Sigmoid colon (tissue), 7 donors: ENCODE data around the gene SSTR4. TPM values are rescaled to one million over a fixed set of nuclear protein-coding genes. Genes with fewer than 3 reads are reported as not detected.
"Not testable (repeated sequence)": the region's sequence is repeated elsewhere in the genome, so short reads cannot be mapped to it uniquely, and the experiment has no call there.

Experiments
- DNase-seq: peaks from one replicate; pipeline ENCODE4 v3.0.0-alpha.2; 2019
- H3K27ac ChIP-seq, 4 donors: fragments of 200-600 bp; sonication (generic); one replicate each; pipeline ENCODE4 v1.5.1; 2016 to 2019; ENCODE audit warnings: mild to moderate bottlenecking in 1 of 4
- H3K27me3 ChIP-seq, 3 donors: fragments of 200-600 bp; sonication (generic); one replicate each; pipeline ENCODE4 v1.5.1; 2019; ENCODE audit warnings: mild to moderate bottlenecking in 1 of 3
- H3K36me3 ChIP-seq, 4 donors: fragments of 200-600 bp; sonication (generic); one replicate each; pipeline ENCODE4 v1.5.1; 2016 to 2019
- H3K4me1 ChIP-seq, 4 donors: fragments of 200-600 bp; sonication (generic); one replicate each; pipeline ENCODE4 v1.5.1; 2017 to 2019
- H3K4me3 ChIP-seq, 4 donors: fragments of 200-600 bp; sonication (generic); one replicate each; pipeline ENCODE4 v1.5.1; 2017 to 2019; ENCODE audit warnings: mild to moderate bottlenecking in 2 of 4, moderate library complexity in 1 of 4
- H3K9me3 ChIP-seq, 4 donors: fragments of 200-600 bp in 3 of 4; sonication (generic) in 3 of 4; one replicate each; pipeline versions ENCODE4 v1.5.1 to v1.6.1; 2013 to 2019
- EP300 ChIP-seq, 4 donors: sonication (generic); formaldehyde crosslinking; IDR thresholded peaks; one replicate each; pipeline ENCODE4 v1.6.1; 2017; ENCODE audit warnings: antibody characterized with exemption in 4 of 4
- POLR2A ChIP-seq, 2 donors: fragments of 450-650 bp; IDR thresholded peaks; one replicate each; pipeline ENCODE4 v1.6.1; 2016; ENCODE audit warnings: antibody characterized with exemption in 2 of 2, mild to moderate bottlenecking in 2 of 2, moderate library complexity in 2 of 2
- POLR2AphosphoS5 ChIP-seq, 4 donors: sonication (generic); formaldehyde crosslinking; IDR thresholded peaks; one replicate each; pipeline ENCODE4 v1.6.1; 2017; ENCODE audit warnings: antibody characterized with exemption in 4 of 4
- WGBS, 2 donors: extraction: QIAGEN DNeasy Blood & Tissue Kit; methylation state at CpG; one replicate each; pipeline ENCODE4 v1.1.7; 2013; 5-methylcytosine and 5-hydroxymethylcytosine counted together
- intact Hi-C: fragments of 100-400 bp; cut with DNase I; formaldehyde crosslinking; loops from one replicate; pipeline ENCODE4 v1.15.1; 2023
- polyA plus RNA-seq, 3 donors: library from polyadenylated mRNA; stranded (reverse); fragments of 200-250 nt; gene quantifications; one replicate each; pipeline ENCODE4 v1.2.3, GENCODE V29; 2013
- total RNA-seq, 4 donors: library from RNA; depleted of rRNA; stranded (reverse); fragments of >200 nt; gene quantifications; one replicate each; pipeline ENCODE4 v1.1.0, GENCODE V29; 2016
- TF ChIP-seq, protein P1 (sequence below), 4 experiments: fragments of 450-650 bp in 3 of 4; fragments of 200-600 bp in 1 of 4; IDR thresholded peaks; one replicate each; pipeline ENCODE4 v1.5.1; 2016 to 2019; ENCODE audit warnings: antibody characterized with exemption in 4 of 4, mild to moderate bottlenecking in 3 of 4, moderate library complexity in 2 of 4
- donor health status: healthy with polysubstance abuse.
- donor health status: Bipolar disorder and iron deficiency.
- donor health status: healthy.

SSTR4 gene
- total and polyA plus RNA-seq, 7 donors, result 0.04 TPM; not detected in 6

DNA sequence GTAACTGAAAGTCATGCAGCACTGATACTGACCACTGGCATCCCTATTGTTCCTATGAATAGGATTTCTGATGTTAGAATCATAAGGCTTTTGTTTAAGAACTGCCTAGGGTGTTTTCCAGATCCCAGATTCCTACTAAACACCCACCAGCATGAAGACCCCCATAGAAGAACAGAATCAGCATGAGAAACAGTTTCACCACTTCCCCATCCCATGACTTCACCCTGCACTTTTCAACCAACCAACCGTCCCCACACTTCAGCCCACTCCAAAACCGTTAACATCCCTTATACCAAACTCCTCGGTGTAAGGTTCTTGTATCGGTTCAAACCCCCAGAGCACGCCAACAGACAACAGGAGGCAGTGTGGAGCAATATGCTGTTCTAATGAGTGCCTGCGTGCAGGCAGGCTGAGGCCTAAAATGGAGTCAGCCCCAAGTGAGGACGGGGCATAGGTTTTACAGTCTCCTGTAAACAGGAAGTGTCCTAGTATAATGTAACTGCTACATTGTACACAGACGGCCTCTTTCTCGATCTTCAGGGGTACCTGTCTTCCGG lies 11.4 kb upstream of the SSTR4 start:
- intact Hi-C loops, result no loop called here
- no peak overlapping the region for H3K4me3 ChIP-seq
- peaks cover 0 to 4% (median 3%) of the 10 kb centered on the region in 3 donors for H3K27me3 ChIP-seq
- H3K36me3 ChIP-seq, result no peaks in the 10 kb centered on the region
- no peak for DNase-seq
- TF ChIP-seq, protein P1, sequence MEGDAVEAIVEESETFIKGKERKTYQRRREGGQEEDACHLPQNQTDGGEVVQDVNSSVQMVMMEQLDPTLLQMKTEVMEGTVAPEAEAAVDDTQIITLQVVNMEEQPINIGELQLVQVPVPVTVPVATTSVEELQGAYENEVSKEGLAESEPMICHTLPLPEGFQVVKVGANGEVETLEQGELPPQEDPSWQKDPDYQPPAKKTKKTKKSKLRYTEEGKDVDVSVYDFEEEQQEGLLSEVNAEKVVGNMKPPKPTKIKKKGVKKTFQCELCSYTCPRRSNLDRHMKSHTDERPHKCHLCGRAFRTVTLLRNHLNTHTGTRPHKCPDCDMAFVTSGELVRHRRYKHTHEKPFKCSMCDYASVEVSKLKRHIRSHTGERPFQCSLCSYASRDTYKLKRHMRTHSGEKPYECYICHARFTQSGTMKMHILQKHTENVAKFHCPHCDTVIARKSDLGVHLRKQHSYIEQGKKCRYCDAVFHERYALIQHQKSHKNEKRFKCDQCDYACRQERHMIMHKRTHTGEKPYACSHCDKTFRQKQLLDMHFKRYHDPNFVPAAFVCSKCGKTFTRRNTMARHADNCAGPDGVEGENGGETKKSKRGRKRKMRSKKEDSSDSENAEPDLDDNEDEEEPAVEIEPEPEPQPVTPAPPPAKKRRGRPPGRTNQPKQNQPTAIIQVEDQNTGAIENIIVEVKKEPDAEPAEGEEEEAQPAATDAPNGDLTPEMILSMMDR (IDR thresholded peaks at IDR 0.05), result no peak
- TF ChIP-seq EP300 (IDR thresholded peaks at IDR 0.05), result no peak
- no peak for TF ChIP-seq POLR2A (IDR thresholded peaks at IDR 0.05)
- H3K4me1 ChIP-seq, result no peaks in the 10 kb centered on the region
- 86 to 88% methylated on average over 10 of the region's 10 CpGs for WGBS, 2 donors
- H3K27ac ChIP-seq, result no peak overlapping the region
- no peaks in the 10 kb centered on the region for H3K9me3 ChIP-seq

DNA sequence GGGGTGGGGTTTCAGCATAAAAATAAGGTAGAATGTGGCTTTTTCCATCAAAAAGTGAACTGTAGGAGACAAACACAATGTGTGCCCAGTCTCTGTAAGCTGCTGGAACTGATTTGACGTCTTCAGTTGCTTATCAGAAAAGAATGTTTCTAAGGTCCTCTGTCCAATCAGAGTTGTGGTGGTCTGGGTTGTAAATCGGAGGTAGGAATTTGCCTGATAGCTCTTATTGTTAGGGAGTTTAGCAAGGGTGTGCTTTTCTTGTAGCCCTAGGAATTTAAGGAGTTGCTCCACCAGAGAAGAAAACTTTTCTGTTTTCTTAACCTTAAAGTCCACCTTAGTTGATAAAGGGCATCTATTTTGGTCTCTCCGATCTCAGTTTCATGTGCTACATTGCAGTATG lies 10.4 kb upstream of the SSTR4 start:
- no peaks in the 10 kb centered on the region for H3K4me1 ChIP-seq
- no peak for TF ChIP-seq EP300 (IDR thresholded peaks at IDR 0.05)
- TF ChIP-seq POLR2A (IDR thresholded peaks at IDR 0.05), result no peak
- no peak for TF ChIP-seq POLR2AphosphoS5 (IDR thresholded peaks at IDR 0.05)
- TF ChIP-seq, protein P1 (IDR thresholded peaks at IDR 0.05), result no peak
- no peak overlapping the region for H3K27ac ChIP-seq
- no peaks in the 10 kb centered on the region for H3K9me3 ChIP-seq
- H3K36me3 ChIP-seq, result no peaks in the 10 kb centered on the region
- H3K4me3 ChIP-seq, result no peak overlapping the region
- H3K27me3 ChIP-seq, result peaks cover 0 to 4% (median 3%) of the 10 kb centered on the region in 3 donors
- DNase-seq, result no peak
- WGBS, 2 donors, result 51 to 77% methylated on average over 3 of the region's 3 CpGs
- intact Hi-C loops, result no loop called here

DNA sequence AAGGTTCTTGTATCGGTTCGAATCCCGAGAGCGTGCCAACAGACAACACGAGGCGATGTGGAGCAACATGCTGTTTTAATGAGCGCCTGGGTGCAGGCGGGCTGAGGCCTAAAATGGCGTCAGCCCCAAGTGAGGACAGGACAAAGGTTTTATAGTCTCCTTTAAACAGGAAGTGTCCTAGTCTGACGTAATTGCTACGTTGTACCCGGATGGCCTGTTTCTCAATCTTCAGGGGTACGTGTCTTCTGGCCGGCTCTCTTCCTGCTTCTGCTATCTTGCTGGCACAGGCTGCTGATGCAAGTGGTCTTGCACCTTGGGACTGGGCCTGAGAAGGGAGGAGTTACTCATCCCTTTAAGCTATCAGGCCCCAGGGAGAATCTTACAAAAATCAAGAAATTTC lies 9.6 kb upstream of the SSTR4 start:
- H3K4me1 ChIP-seq, DNase-seq, H3K36me3 ChIP-seq, H3K27me3 ChIP-seq, H3K4me3 ChIP-seq, H3K9me3 ChIP-seq, intact Hi-C loops, H3K27ac ChIP-seq: not testable (repeated sequence)
- WGBS, 2 donors, result 81 to 86% methylated on average over 14 of the region's 14 CpGs

DNA sequence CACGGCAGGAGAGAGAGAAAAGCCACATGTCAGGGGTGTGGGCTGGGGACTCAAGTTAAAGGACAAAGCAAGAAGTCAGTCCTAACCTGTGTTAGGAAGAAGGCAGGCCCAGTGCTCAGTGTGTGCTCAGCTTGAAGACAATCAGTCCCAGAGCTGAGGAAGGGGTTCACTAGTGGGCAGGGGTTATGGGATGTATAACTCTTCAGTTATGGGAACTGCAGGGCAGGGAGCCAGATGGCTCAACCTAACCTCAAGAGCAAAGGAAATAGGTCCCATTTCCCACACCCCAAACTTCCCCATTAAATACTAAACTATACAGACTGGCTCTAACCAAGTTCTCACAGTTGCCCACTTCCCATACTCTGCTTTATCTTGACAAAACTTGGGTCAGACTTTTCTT lies 7.4 kb upstream of the SSTR4 start:
- 62 to 63% methylated on average over 1 of the region's 1 CpG for WGBS, 2 donors
- TF ChIP-seq POLR2A (IDR thresholded peaks at IDR 0.05) (no peak), EP300 (IDR thresholded peaks at IDR 0.05) (no peak), POLR2AphosphoS5 (IDR thresholded peaks at IDR 0.05) (no peak)
- TF ChIP-seq, protein P1 (IDR thresholded peaks at IDR 0.05), result no peak
- Histone ChIP-seq H3K4me1 (no peaks in the 10 kb centered on the region), H3K9me3 (no peaks in the 10 kb centered on the region), H3K4me3 (no peak overlapping the region), H3K36me3 (no peaks in the 10 kb centered on the region), H3K27me3 (peaks cover 3 to 4% (median 3%) of the 10 kb centered on the region in 3 donors), H3K27ac (no peak overlapping the region)
- DNase-seq, result no peak
- intact Hi-C loops, result no loop called here

DNA sequence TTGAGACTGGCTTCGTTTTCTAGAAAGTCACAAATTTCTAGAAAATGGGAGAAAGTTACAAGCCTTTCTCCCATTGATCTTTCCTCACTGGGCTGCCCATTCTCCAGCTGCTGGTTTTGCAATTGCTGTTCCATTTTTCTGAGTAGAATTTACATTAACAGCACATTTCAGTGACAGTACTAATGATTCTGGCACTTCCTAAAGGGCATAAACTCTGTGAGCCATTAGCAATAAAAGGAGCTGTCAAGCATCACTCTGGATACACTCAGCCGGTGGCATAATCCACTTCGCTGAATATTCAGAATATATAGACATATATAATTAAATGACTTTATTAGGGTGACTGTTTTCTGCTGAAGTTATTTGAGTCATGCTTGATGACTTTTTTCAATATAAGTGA lies 6.7 kb upstream of the SSTR4 start:
- Histone ChIP-seq H3K27me3 (peaks cover 3 to 8% (median 4%) of the 10 kb centered on the region in 3 donors), H3K36me3 (no peaks in the 10 kb centered on the region), H3K4me3 (no peak overlapping the region), H3K9me3 (no peaks in the 10 kb centered on the region), H3K4me1 (no peaks in the 10 kb centered on the region), H3K27ac (no peak overlapping the region)
- DNase-seq, result no peak
- WGBS, 2 donors, result 56 to 79% methylated on average over 3 of the region's 3 CpGs
- no peak for TF ChIP-seq EP300 (IDR thresholded peaks at IDR 0.05)
- peak in 1 of 4 donors; percentile 6 for TF ChIP-seq POLR2AphosphoS5 (IDR thresholded peaks at IDR 0.05)
- no peak for TF ChIP-seq POLR2A (IDR thresholded peaks at IDR 0.05)
- intact Hi-C loops, result no loop called here

DNA sequence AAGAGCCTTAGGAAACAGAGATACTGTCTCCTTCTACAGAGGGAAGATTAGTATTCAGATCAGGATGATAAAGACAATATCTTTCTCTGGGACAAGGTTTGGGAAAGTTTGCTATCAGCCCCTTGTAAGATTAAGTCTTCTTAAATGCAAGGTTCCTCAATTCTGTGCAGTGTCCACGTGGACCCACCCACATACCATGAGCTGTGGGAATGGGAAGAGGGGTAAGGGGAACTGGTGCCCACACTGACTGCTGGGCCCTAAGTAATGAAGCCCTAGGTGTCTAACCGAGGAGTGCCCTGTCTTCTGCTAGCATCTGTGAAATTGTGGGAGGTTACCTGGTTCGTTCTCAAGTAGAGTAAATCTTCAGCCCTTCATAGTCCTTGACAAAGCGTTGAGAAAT lies 5.8 kb upstream of the SSTR4 start:
- Histone ChIP-seq H3K9me3 (no peaks in the 10 kb centered on the region), H3K27me3 (peaks cover 3 to 17% (median 4%) of the 10 kb centered on the region in 3 donors), H3K27ac (no peak overlapping the region), H3K4me3 (no peak overlapping the region), H3K36me3 (no peaks in the 10 kb centered on the region), H3K4me1 (no peaks in the 10 kb centered on the region)
- 59 to 74% methylated on average over 4 of the region's 4 CpGs for WGBS, 2 donors
- DNase-seq, result no peak
- TF ChIP-seq, protein P1 (IDR thresholded peaks at IDR 0.05), result no peak
- TF ChIP-seq POLR2AphosphoS5 (IDR thresholded peaks at IDR 0.05) (no peak), POLR2A (IDR thresholded peaks at IDR 0.05) (no peak), EP300 (IDR thresholded peaks at IDR 0.05) (no peak)
- intact Hi-C loops, result no loop called here
